EL (cell line): ENCODE results near the gene TLL1.
A peak's percentile ranks its signal among the peaks of the same experiment; 100 is the strongest.

ENCODE experiments used
- DNase-seq: peaks from one replicate; pipeline ENCODE4 v3.0.0-alpha.2; 2016

TLL1 gene

DNA sequence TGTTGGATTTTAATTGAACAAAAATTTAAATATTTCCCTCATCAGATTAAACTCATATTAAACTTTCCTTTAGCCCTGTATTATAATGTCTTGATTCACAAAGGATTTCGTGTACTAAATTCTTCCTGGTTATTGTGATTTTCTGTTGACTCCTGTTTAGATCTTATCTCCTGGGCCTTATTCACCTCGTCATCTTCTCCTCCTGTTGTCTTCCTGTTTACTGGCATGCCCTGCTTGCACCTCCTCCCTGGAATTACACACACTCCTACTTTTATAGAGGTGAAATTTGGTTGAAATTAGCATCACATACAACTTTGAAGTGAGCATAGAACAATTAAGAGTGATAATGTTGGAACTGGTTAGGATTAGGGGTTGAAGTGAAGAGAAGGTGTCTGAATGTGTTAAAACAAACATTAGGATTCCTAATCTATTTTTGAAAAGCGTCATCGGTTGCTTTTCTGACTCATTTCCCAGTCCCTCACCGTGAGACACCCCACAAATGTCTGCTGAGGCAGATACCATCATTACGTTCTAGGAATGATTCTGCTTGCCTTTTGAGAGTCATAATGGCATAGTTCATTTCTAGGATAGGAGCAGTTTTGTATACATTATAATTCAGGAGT is 32.5 kb downstream of the TLL1 start:
- peak; percentile 31 for DNase-seq

- DNase-seq: no peak
These were observed 33.2 kb downstream of the TLL1 start for GRCh38 chr4:165906272-165906671.

DNA sequence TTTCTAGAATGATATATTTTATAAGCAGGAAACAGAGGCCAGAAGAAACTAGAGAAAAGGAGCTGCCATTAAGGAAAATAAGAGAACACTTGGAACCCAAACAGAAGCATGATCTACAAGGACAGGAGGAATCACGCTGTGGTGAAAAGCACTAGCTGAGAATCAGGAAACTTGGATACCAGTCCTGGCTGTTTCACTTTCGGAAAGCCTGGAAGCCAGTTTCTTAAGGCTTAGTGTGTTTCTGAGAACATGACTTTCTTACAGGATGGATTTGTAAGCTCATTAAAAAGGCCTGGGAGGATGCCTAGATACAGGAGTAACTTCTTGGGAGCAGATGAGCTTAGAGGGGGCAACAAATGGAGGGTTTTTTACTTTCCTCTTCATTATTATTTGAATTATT is 36.9 kb downstream of the TLL1 start:
- DNase-seq: no peak

DNA sequence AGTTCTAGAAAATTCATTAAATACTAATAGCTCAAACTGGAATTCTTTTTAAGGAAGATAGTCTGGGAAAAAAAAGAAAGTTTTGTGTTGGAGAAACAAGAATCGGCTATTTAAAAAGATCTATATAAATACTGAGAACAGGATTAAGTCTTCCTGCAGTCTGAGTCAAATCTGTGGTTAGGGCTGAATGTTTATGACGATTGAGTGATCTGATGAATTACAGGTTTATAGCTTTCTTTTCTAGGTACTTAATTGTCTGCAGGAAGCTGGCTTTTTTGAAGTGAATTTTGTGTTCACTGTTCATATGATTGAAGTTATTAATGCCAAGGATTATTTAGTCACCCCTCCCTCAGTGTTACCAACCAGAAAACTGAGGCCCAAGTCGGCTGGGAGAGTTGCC is 42.2 kb downstream of the TLL1 start:
- DNase-seq: no peak

- no peak for DNase-seq
These were observed 48.5 kb downstream of the TLL1 start for GRCh38 chr4:165921546-165921945.

- no peak for DNase-seq
These were observed 49.7 kb downstream of the TLL1 start for GRCh38 chr4:165922747-165923146.

DNA sequence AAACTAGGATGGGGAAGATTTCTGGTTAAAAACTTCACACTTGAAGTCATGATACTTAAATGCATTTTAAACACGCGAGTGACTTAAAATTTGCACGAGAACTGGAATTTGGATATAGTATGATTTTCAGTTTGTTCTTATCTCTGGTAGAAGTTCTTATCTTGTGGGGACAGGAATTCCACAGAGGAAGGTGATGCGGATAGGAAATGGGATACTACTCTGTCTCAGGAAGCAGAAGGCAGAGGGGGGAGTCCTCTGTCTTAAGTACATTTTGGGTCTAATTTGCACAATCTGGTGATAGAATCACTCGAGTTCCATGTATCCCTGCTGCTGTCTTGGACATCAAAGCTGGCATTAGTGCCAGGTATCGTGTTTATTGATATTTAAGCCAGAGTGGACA is 53.3 kb downstream of the TLL1 start:
- no peak for DNase-seq

DNA sequence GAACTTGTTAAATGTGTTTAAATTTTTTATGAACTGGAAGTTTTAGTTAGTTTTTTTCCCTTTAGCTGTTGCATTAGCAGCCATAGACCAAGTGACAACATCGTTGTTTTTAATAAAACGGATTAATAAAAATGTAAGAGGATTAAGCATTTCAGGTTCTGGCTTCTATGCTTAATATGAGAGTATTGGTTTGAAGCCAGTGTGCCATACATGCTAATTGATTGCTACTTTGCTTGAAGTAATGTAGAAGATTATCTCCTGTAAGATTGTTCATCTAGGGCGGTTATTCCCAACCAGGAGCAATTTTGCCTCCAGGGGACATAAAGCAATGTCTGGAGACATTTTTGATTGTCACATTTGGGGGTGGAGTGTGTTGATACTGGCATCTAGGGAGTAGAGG is 54.3 kb downstream of the TLL1 start:
- no peak for DNase-seq

DNA sequence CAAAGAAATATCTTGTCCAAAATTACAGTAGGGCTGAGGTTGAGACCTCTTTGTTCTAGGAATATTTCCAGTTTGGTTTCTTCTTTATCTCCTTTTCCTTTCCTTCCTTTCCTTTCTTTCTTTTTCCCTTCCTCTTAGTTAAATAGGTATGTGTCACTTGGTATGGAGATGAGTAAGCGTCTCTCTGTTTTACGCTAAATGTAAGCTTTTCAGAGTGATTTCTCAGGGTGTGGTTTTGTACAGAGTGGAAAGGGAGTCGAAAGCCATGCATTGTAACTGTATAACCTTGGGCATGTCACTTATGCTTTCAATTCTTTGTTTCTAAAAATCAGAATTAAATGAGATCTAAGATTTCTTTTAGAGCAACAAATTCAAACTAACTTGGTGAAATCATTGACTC is 54.8 kb downstream of the TLL1 start:
- no peak for DNase-seq

DNA sequence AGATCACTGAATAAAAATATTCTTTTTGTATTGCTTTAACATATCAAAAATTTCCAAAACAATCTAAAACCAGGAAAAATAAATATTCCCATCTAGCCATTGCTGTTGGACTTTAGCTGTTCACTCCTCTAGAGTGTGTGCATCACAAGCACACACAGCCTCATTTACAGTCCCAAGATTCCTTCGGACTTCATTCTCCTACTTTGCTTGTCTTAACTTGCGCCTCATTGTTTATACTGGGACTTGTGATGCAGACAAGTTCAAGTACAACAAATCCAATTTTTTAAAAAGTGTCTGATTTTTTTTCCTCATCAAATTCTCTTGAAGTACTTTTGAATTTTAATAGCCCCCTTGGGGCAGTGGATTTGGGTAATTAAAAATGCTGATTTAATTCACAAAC is 55.6 kb downstream of the TLL1 start:
- no peak for DNase-seq

DNA sequence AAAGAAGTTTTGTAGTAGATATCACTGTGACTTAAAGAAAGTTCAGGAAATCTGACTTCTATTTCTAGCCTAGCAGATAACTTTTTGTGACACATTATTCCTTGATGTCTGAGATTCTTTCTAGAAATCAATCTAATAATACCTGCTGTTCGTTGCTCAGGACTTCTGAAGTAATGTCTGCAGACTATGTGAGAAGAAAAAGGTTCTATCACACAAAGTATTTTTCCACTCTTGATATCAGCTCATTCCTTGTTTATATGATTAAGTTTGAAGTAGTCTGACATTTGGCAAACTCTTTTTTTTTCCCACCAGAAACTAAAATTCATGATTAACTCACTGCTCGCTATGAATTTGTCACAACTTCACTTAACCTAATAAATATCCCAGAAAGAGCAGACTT is 56.6 kb downstream of the TLL1 start:
- no peak for DNase-seq

DNA sequence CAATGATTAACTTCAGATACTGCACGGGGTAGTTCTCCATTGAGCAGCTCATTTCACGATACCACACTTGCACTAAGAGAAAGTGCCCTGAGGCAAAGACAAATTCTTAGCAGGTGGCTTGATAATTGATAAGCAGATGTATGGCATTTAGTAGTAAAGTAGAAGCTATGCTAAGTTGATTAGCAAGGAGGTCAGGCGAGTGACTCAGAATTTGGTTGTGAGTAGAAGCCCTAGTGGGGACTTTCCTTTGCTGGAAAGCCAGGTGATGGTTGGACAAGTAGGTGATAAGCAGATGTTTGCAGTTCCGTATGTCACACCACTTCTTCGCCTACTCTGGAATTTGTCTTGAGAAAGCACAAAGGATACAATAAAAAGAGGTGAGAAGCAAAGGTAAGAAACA is 58.7 kb downstream of the TLL1 start:
- DNase-seq: no peak

GRCh38 chr4:165944900-165945299 is 71.9 kb downstream of the TLL1 start:
- DNase-seq: no peak

GRCh38 chr4:165945991-165946390 is 73.0 kb downstream of the TLL1 start:
- DNase-seq: no peak

DNA sequence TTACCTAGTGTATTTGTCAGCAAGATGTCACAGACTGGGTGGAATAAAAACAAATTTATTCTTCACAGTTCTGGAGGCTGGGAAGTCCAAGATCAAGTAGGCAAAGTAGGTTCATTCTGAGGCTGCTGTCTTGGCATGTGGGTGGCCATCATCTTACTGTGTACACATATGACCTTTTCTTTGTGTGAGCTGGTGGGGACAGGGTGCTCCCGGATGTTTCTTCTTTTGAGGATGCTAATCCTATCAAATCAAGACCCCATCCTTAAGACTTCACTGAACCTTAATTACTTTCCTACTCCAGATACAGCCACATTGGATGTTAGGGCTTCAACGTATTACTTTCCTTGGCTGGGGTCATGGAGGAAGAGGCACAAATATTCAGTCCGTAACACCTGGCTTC is 74.0 kb downstream of the TLL1 start:
- DNase-seq: no peak

DNA sequence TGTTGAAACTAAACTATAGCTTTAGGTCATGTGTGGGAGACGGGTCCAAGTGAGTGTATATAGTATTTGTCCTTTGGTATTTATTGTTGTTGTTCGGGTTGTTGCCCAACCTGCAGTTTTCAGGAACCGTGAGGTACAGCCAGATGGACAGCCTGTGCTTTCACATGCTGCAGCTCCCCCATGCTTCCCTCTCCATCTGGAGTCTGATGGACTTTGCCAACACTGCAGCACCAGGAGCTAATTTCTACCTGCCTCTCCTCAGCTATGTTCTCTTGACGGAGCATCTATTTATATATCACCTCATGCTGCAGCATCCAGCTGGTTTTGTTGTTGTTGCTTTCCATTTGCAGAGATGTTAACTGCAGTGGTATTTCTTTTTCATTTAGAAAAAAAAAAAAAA is 80.1 kb downstream of the TLL1 start:
- no peak for DNase-seq

GRCh38 chr4:165963621-165964020 is 90.6 kb downstream of the TLL1 start:
- no peak for DNase-seq

DNA sequence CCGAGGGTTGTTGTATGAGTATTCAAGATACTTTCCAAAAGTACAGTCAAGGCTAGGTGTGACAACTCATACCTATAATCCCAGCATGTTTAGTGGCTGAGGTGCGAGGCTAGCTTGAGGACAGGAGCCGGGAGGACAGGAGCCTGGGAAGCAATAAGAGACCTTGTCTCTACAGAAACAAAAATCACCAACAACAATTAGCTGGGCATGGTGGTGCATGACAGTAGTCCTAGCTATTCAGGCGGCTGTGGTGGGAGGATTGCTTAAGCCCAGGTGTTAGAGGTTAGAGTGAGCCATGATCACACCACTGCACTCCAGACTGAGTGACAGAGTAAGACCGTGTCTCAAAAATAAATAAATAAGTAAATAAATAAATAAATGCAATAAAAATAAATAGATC is 91.6 kb downstream of the TLL1 start:
- no peak for DNase-seq

DNA sequence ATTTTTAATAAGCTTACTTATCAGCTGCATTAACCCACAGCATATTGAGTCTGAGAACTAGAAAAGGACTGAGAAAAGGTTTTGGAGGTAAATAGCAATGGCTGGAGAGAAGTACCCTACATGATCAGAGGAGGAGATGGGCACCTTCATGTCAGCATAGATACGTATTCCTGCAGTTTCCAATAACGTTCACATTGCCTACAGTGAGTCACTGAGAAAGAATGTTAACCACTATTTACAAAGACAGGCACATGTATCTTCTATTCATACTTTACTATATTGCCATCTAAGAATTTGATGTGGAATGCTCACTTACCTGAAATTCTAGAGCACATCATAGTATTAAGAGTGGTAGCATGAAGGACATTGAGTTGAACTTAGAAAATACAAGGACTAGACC is 92.5 kb downstream of the TLL1 start:
- peak; percentile 50 for DNase-seq

- DNase-seq: no peak
These were observed 93.8 kb downstream of the TLL1 start for GRCh38 chr4:165966833-165967232.

DNA sequence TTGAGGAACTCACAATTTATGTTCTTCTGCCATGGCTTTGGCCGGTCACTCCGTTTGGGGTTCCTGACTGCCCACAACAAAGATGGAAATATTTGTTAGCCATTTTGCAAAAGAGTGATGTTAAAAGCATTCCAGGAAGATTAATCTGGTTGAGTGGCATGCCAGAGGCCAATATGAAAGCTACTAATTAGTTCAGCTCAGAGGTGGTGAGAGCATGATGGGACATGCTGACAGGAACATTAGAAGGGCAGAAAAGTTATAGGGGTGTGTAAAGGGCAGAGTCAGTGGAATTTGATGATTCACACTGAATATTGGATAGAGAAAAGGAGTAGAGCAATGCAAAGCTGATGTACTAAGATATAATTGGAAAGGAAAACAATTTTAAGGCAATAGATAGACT is 94.4 kb downstream of the TLL1 start:
- DNase-seq: peak; percentile 45

GRCh38 chr4:165970703-165971420 is 97.8 kb downstream of the TLL1 start:
- no peak for DNase-seq

GRCh38 chr4:165971446-165971845 is 98.4 kb downstream of the TLL1 start:
- DNase-seq: no peak

GRCh38 chr4:165971933-165972332 is 98.9 kb downstream of the TLL1 start:
- no peak for DNase-seq

- peak; percentile 33 for DNase-seq
These were observed 99.7 kb downstream of the TLL1 start for GRCh38 chr4:165972747-165973146.
